HEK293 (cell line): ENCODE data around the gene MECP2.

Source experiments
- CTCF ChIA-PET: fragments of 350-600 bp; formaldehyde crosslinking; extraction: SDS; loops from one replicate; lab custom pipeline; 2021; ENCODE audit warnings: antibody characterized with exemption; lab: Yijun Ruan, JAX
- POLR2A ChIA-PET: fragments of 300-600 bp; formaldehyde crosslinking; extraction: SDS; loops from one replicate; lab custom pipeline; 2020; ENCODE audit warnings: antibody characterized with exemption, inconsistent platforms; lab: Yijun Ruan, JAX
- H3K27ac ChIP-seq: fragments of 200-500 bp; sonication (Bioruptor generic); 2 replicates; pipeline ENCODE4 v1.5.1; 2014; ENCODE audit warnings: low read depth, low read length, control low read depth, inconsistent platforms; ENCODE audit errors: extremely low read depth
- H3K36me3 ChIP-seq, 2 experiments: fragments of 200-500 bp in 1 of 2; sonication (Bioruptor generic) in 1 of 2; 1 replicate in 1 of 2; 2 replicates in 1 of 2; pipeline ENCODE4 v1.5.1; 2014 to 2017; ENCODE audit warnings: inconsistent platforms in 2 of 2, low read length in 2 of 2; ENCODE audit not compliant: control insufficient read depth in 2 of 2, insufficient read depth in 1 of 2
- H3K4me1 ChIP-seq: fragments of 200-500 bp; sonication (Bioruptor generic); 2 replicates; pipeline ENCODE4 v1.5.1; 2014; ENCODE audit warnings: mild to moderate bottlenecking, low read length, inconsistent platforms; ENCODE audit not compliant: control insufficient read depth, insufficient read depth
- H3K4me3 ChIP-seq: 2 replicates; pipeline ENCODE4 v1.5.1; 2011; ENCODE audit warnings: low read depth, mild to moderate bottlenecking, control low read depth, low read length, moderate library complexity
- H3K9me3 ChIP-seq: fragments of 200-500 bp; sonication (Bioruptor generic); 2 replicates; pipeline ENCODE4 v1.5.1; 2014; ENCODE audit warnings: low read depth, low read length, inconsistent platforms; ENCODE audit not compliant: control insufficient read depth, insufficient read depth
- CTCF ChIP-seq: fragments of 450-650 bp; formaldehyde crosslinking; IDR thresholded peaks from 2 replicates; pipeline ENCODE4 v1.5.1; 2016; ENCODE audit warnings: missing biosample characterization, missing genetic modification characterization
- GLIS2 ChIP-seq: fragments of 450-650 bp; formaldehyde crosslinking; IDR thresholded peaks from 2 replicates; pipeline ENCODE4 v1.5.1; 2016; ENCODE audit warnings: missing biosample characterization, missing genetic modification characterization
- IKZF3 ChIP-seq: fragments of 450-650 bp; IDR thresholded peaks from 2 replicates; pipeline ENCODE4 v1.5.0; 2018; ENCODE audit warnings: missing biosample characterization, mild to moderate bottlenecking, missing genetic modification characterization, moderate library complexity
- KLF10 ChIP-seq: fragments of 450-650 bp; IDR thresholded peaks from 2 replicates; pipeline ENCODE4 v1.5.1; 2018; ENCODE audit warnings: missing biosample characterization, mild to moderate bottlenecking, missing genetic modification characterization
- PATZ1 ChIP-seq: fragments of 450-650 bp; formaldehyde crosslinking; IDR thresholded peaks from 2 replicates; pipeline ENCODE4 v1.5.1; 2016; ENCODE audit warnings: missing biosample characterization, missing genetic modification characterization
- RBAK ChIP-seq: fragments of 450-650 bp; formaldehyde crosslinking; IDR thresholded peaks from 2 replicates; pipeline ENCODE4 v1.5.1; 2016; ENCODE audit warnings: missing biosample characterization, missing genetic modification characterization
- SETDB1 ChIP-seq: IDR thresholded peaks from one replicate; pipeline ENCODE4 v1.6.1; 2017; ENCODE audit warnings: mild to moderate bottlenecking, low read length, moderate library complexity, mixed read lengths; ENCODE audit not compliant: insufficient read length
- SP7 ChIP-seq: fragments of 450-650 bp; formaldehyde crosslinking; IDR thresholded peaks from 2 replicates; pipeline ENCODE4 v1.5.1; 2016; ENCODE audit warnings: missing biosample characterization, missing genetic modification characterization
- YY1 ChIP-seq: fragments of 450-650 bp; formaldehyde crosslinking; IDR thresholded peaks from 2 replicates; pipeline ENCODE4 v1.5.1; 2018; ENCODE audit warnings: missing biosample characterization, missing genetic modification characterization
- ZBTB44 ChIP-seq: fragments of 450-650 bp; IDR thresholded peaks from 2 replicates; pipeline ENCODE4 v1.5.1; 2018; ENCODE audit warnings: missing biosample characterization, mild to moderate bottlenecking, missing genetic modification characterization
- ZEB2 ChIP-seq: fragments of 450-650 bp; formaldehyde crosslinking; IDR thresholded peaks from 2 replicates; pipeline ENCODE4 v1.5.1; 2016; ENCODE audit warnings: missing biosample characterization, missing genetic modification characterization
- ZNF138 ChIP-seq: fragments of 450-650 bp; formaldehyde crosslinking; IDR thresholded peaks from 2 replicates; pipeline ENCODE4 v1.5.1; 2016; ENCODE audit warnings: missing biosample characterization, missing genetic modification characterization, borderline replicate concordance
- ZNF155 ChIP-seq: fragments of 450-650 bp; formaldehyde crosslinking; IDR thresholded peaks from 2 replicates; pipeline ENCODE4 v1.5.1; 2016; ENCODE audit warnings: missing biosample characterization, missing genetic modification characterization
- ZNF16 ChIP-seq: fragments of 450-650 bp; formaldehyde crosslinking; IDR thresholded peaks from 2 replicates; pipeline ENCODE4 v1.5.1; 2016; ENCODE audit warnings: low read depth, missing biosample characterization, missing genetic modification characterization
- ZNF2 ChIP-seq: fragments of 450-650 bp; formaldehyde crosslinking; IDR thresholded peaks from 2 replicates; pipeline ENCODE4 v1.5.1; 2016; ENCODE audit warnings: missing biosample characterization, missing genetic modification characterization
- ZNF248 ChIP-seq: fragments of 450-650 bp; formaldehyde crosslinking; IDR thresholded peaks from 2 replicates; pipeline ENCODE4 v1.5.1; 2017; ENCODE audit warnings: missing biosample characterization, missing genetic modification characterization
- ZNF311 ChIP-seq: fragments of 450-650 bp; formaldehyde crosslinking; IDR thresholded peaks from 2 replicates; pipeline ENCODE4 v1.5.1; 2017; ENCODE audit warnings: missing biosample characterization, missing genetic modification characterization, borderline replicate concordance
- ZNF561 ChIP-seq: fragments of 450-650 bp; IDR thresholded peaks from 2 replicates; pipeline ENCODE4 v1.5.1; 2018; ENCODE audit warnings: missing biosample characterization, missing genetic modification characterization, borderline replicate concordance
- ZNF580 ChIP-seq: fragments of 450-650 bp; formaldehyde crosslinking; IDR thresholded peaks from 2 replicates; pipeline ENCODE4 v1.5.1; 2016; ENCODE audit warnings: missing biosample characterization, missing genetic modification characterization
- ZNF654 ChIP-seq: fragments of 450-650 bp; formaldehyde crosslinking; IDR thresholded peaks from 2 replicates; pipeline ENCODE4 v1.5.1; 2016; ENCODE audit warnings: low read depth, missing biosample characterization, missing genetic modification characterization
- ZNF677 ChIP-seq: fragments of 450-650 bp; IDR thresholded peaks from 2 replicates; pipeline ENCODE4 v1.5.0; 2018; ENCODE audit warnings: missing biosample characterization, mild to moderate bottlenecking, missing genetic modification characterization, moderate library complexity
- ZSCAN30 ChIP-seq: fragments of 450-650 bp; IDR thresholded peaks from 2 replicates; pipeline ENCODE4 v1.5.1; 2018; ENCODE audit warnings: missing biosample characterization, mild to moderate bottlenecking, missing genetic modification characterization, moderate library complexity

MECP2 gene

GRCh38 chrX:154014429-154015380 lies 82.8 kb downstream of the MECP2 start (continued):
- TF ChIP-seq SETDB1 (no peak), YY1 (no peak), GLIS2 (tag by site-specific recombination) (peak; percentile 20; the same call in 1 of the 2 replicates)

- ChIA-PET CTCF (interaction anchor here (0.6 to 3.9 kb wide), 38 partner anchors 9 to 1054 kb away, joined by 3 to 35 read pairs (median 4); no protein-coding TSS in a partner anchor), POLR2A (interaction anchor here (0.7 to 4.6 kb wide), 5 partner anchors 9 to 521 kb away, joined by 3 to 21 read pairs (median 4); partner anchors contain the start of genes HCFC1 and TMEM187)
- H3K9me3 ChIP-seq: no peaks in the 10 kb centered on the region
- H3K27ac ChIP-seq: no peak overlapping the region
- H3K36me3 ChIP-seq: peaks cover 8 to 81% of the 10 kb centered on the region in 2 experiments; a peak in 2 of 3 replicates
- H3K4me3 ChIP-seq: no peak overlapping the region
- H3K4me1 ChIP-seq: no peaks in the 10 kb centered on the region
- TF ChIP-seq ZSCAN30: no peak
- no peak for TF ChIP-seq RBAK (tag by site-specific recombination)
- no peak for TF ChIP-seq ZBTB44 (tag by site-specific recombination)
- TF ChIP-seq ZNF155: no peak
- no peak for TF ChIP-seq SP7 (tag by site-specific recombination)
- no peak for TF ChIP-seq ZNF677 (tag by site-specific recombination)
- no peak for TF ChIP-seq ZNF561 (tag by site-specific recombination)
- TF ChIP-seq ZNF2: 0 out of 2 replicates have a peak, but pooled peaks have one; percentile 39
- TF ChIP-seq CTCF (tag by site-specific recombination): peak; percentile 83
- TF ChIP-seq ZNF580 (tag by site-specific recombination): no peak
- no peak for TF ChIP-seq PATZ1
- peak; percentile 78 for TF ChIP-seq ZNF654 (tag by site-specific recombination)
- TF ChIP-seq IKZF3: no peak
- no peak for TF ChIP-seq ZEB2
- no peak for TF ChIP-seq ZNF138 (tag by site-specific recombination)
- no peak for TF ChIP-seq KLF10 (tag by site-specific recombination)
- TF ChIP-seq ZNF311 (tag by site-specific recombination): no peak
- TF ChIP-seq ZNF248 (tag by site-specific recombination): no peak
- TF ChIP-seq ZNF16 (tag by site-specific recombination): no peak
- TF ChIP-seq, all 188 proteins: peak for 3
Measured at GRCh38 chrX:154013614-154014360, 83.7 kb downstream of the MECP2 start.
